MCF 10A (cell line): ENCODE results near the gene CTBP2. TPM values are rescaled to one million over a fixed set of nuclear protein-coding genes. Genes with fewer than 3 reads are reported as not detected.

Experiments
- BruUV-seq: library from RNA; stranded (reverse); fragments of 400-500 nt; replicated peaks from 2 replicates; lab custom pipeline; 2021; lab: Mats Ljungman, UMichigan
- CTCF ChIA-PET: fragments of 300-600 bp; sonication (Branson Sonifier 250); formaldehyde crosslinking; extraction: SDS; loops from one replicate; lab custom pipeline; 2021; ENCODE audit warnings: antibody characterized with exemption, inconsistent platforms; lab: Yijun Ruan, JAX
- POLR2A ChIA-PET: fragments of 300-600, 350-650 bp; sonication (Branson Sonifier 250); formaldehyde crosslinking; extraction: SDS; loops from one replicate; lab custom pipeline; 2020; ENCODE audit warnings: antibody characterized with exemption, inconsistent platforms; lab: Yijun Ruan, JAX
- DNase-seq: peaks from one replicate; pipeline ENCODE4 v3.0.0-alpha.2; 2018; ENCODE audit not compliant: unreplicated experiment
- H3K27ac Mint-ChIP-seq: one replicate; pipeline ENCODE4 v1.8.0; 2022; ENCODE audit warnings: mild to moderate bottlenecking, low read depth, mixed read lengths; ENCODE audit not compliant: unreplicated experiment
- H3K27me3 Mint-ChIP-seq: one replicate; pipeline ENCODE4 v1.8.0; 2022; ENCODE audit warnings: mixed read lengths; ENCODE audit not compliant: insufficient read depth, unreplicated experiment
- H3K36me3 Mint-ChIP-seq: one replicate; pipeline ENCODE4 v1.8.0; 2022; ENCODE audit warnings: mild to moderate bottlenecking, moderate library complexity, mixed read lengths; ENCODE audit not compliant: insufficient read depth, unreplicated experiment
- H3K4me1 Mint-ChIP-seq: one replicate; pipeline ENCODE4 v1.8.0; 2022; ENCODE audit warnings: mixed read lengths; ENCODE audit not compliant: insufficient read depth, unreplicated experiment
- H3K4me3 Mint-ChIP-seq: one replicate; pipeline ENCODE4 v1.8.0; 2022; ENCODE audit warnings: mild to moderate bottlenecking, moderate library complexity, mixed read lengths; ENCODE audit not compliant: unreplicated experiment
- H3K9me3 Mint-ChIP-seq: one replicate; pipeline ENCODE4 v1.8.0; 2022; ENCODE audit warnings: mixed read lengths; ENCODE audit not compliant: unreplicated experiment
- intact Hi-C: fragments of 100-400 bp; cut with micrococcal nuclease; formaldehyde crosslinking; loops from 2 replicates; pipeline ENCODE4 v1.14.1; 2022
- total RNA-seq: library from RNA; stranded (reverse); gene quantifications from 2 replicates; pipeline ENCODE4 v1.2.3, GENCODE V29; 2022
- TF ChIP-seq, protein P1 (sequence below): fragments of 200-600 bp; IDR thresholded peaks from one replicate; pipeline ENCODE4 v1.8.0; 2022; ENCODE audit warnings: antibody characterized with exemption, mild to moderate bottlenecking; ENCODE audit not compliant: unreplicated experiment

Gene CTBP2
- total RNA-seq, 1 experiment from 2014 or later = 152 TPM

DNA sequence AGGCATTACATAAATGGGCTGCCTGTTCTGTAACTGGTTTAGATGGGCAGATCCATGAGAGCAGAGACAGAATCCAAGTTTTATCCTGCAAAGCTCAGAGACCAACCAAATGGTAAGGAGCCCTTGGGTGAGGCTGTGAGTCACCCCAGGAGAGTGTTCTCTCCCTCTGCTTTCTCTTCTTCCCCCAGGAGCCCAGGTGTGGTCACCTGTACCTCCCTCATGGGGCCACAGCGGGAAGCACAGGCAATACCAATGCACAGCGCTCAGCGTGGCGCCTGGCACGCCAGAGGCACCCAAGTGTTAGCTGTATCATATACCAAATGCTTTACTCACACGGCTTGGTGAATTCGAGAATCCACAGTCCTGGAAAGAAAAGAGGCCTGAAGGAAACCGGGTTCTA lies 39.4 kb downstream of the CTBP2 start:
- Mint-ChIP-seq H3K9me3 (no peaks in the 10 kb centered on the region), H3K4me1 (peaks cover 58% of the 10 kb centered on the region), H3K36me3 (peaks cover 25% of the 10 kb centered on the region), H3K4me3 (peak overlapping the region; percentile 35), H3K27ac (peak overlapping the region; percentile 69), H3K27me3 (no peaks in the 10 kb centered on the region)
- BruUV-seq = no TSS peak
- intact Hi-C loops = loop anchor here (5.0 kb wide), 1 partner anchor 36 kb away; no protein-coding TSS in a partner anchor
- TF ChIP-seq, protein P1, sequence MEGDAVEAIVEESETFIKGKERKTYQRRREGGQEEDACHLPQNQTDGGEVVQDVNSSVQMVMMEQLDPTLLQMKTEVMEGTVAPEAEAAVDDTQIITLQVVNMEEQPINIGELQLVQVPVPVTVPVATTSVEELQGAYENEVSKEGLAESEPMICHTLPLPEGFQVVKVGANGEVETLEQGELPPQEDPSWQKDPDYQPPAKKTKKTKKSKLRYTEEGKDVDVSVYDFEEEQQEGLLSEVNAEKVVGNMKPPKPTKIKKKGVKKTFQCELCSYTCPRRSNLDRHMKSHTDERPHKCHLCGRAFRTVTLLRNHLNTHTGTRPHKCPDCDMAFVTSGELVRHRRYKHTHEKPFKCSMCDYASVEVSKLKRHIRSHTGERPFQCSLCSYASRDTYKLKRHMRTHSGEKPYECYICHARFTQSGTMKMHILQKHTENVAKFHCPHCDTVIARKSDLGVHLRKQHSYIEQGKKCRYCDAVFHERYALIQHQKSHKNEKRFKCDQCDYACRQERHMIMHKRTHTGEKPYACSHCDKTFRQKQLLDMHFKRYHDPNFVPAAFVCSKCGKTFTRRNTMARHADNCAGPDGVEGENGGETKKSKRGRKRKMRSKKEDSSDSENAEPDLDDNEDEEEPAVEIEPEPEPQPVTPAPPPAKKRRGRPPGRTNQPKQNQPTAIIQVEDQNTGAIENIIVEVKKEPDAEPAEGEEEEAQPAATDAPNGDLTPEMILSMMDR = no peak
- ChIA-PET CTCF (interaction anchor here (0.6 to 1.8 kb wide), 18 partner anchors 16 to 103 kb away, joined by 3 to 11 read pairs (median 4); no protein-coding TSS in a partner anchor), POLR2A (interaction anchor here (0.7 to 3.0 kb wide), 16 partner anchors 9 to 73 kb away, joined by 3 to 28 read pairs (median 6); no protein-coding TSS in a partner anchor)
- DNase-seq = peak; percentile 94

- Mint-ChIP-seq H3K9me3 (no peaks in the 10 kb centered on the region), H3K4me1 (peaks cover 52% of the 10 kb centered on the region), H3K4me3 (peak overlapping the region; percentile 35), H3K27ac (peak overlapping the region; percentile 69), H3K36me3 (peaks cover 18% of the 10 kb centered on the region), H3K27me3 (no peaks in the 10 kb centered on the region)
- TF ChIP-seq, protein P1 = no peak
- ChIA-PET CTCF (interaction anchor here (0.6 to 1.8 kb wide), 16 partner anchors 15 to 225 kb away, joined by 3 to 11 read pairs (median 4); no protein-coding TSS in a partner anchor), POLR2A (interaction anchor here (0.6 to 3.0 kb wide), 16 partner anchors 8 to 352 kb away, joined by 3 to 28 read pairs (median 6); no protein-coding TSS in a partner anchor)
- no TSS peak for BruUV-seq
- intact Hi-C loops = loop anchor here (5.0 kb wide), 1 partner anchor 37 kb away; no protein-coding TSS in a partner anchor
- no peak for DNase-seq
These were observed 40.2 kb downstream of the CTBP2 start for GRCh38 chr10:125120053-125120710.

GRCh38 chr10:125118701-125119100 lies 41.7 kb downstream of the CTBP2 start:
- peaks cover 12% of the 10 kb centered on the region for H3K36me3 Mint-ChIP-seq
- no peaks in the 10 kb centered on the region for H3K27me3 Mint-ChIP-seq
- TF ChIP-seq, protein P1 = no peak
- no peak for DNase-seq
- no peaks in the 10 kb centered on the region for H3K9me3 Mint-ChIP-seq
- BruUV-seq = no TSS peak
- peaks cover 38% of the 10 kb centered on the region for H3K4me1 Mint-ChIP-seq
- no peak overlapping the region for H3K27ac Mint-ChIP-seq
- POLR2A ChIA-PET = interaction anchor here (0.7 to 3.0 kb wide), 4 partner anchors 8 to 33 kb away, joined by 3 to 11 read pairs (median 7); no protein-coding TSS in a partner anchor
- no peak overlapping the region for H3K4me3 Mint-ChIP-seq
- CTCF ChIA-PET = interaction anchor here (2.6 kb wide), 1 partner anchor 71 kb away, joined by 13 read pairs; no protein-coding TSS in a partner anchor
- intact Hi-C loops = no loop called here

- H3K36me3 Mint-ChIP-seq = peaks cover 15% of the 10 kb centered on the region
- H3K27ac Mint-ChIP-seq = no peak overlapping the region
- peaks cover 32% of the 10 kb centered on the region for H3K4me1 Mint-ChIP-seq
- ChIA-PET POLR2A (interaction anchor here (0.6 to 3.0 kb wide), 6 partner anchors 8 to 113 kb away, joined by 3 to 11 read pairs (median 4); no protein-coding TSS in a partner anchor), CTCF (interaction anchor here (0.6 to 2.6 kb wide), 2 partner anchors 70 to 1646 kb away, joined by 3 to 13 read pairs; no protein-coding TSS in a partner anchor)
- H3K9me3 Mint-ChIP-seq = no peaks in the 10 kb centered on the region
- intact Hi-C loops = no loop called here
- no peak overlapping the region for H3K4me3 Mint-ChIP-seq
- no peaks in the 10 kb centered on the region for H3K27me3 Mint-ChIP-seq
- no peak for DNase-seq
- BruUV-seq = no TSS peak
- TF ChIP-seq, protein P1 = no peak
These were observed 42.3 kb downstream of the CTBP2 start for GRCh38 chr10:125118011-125118611.
